OCI-M1 (cell line): Measurements from ENCODE around the gene PLA2G4E.
A peak's percentile ranks its signal among the peaks of the same experiment; 100 is the strongest.

ENCODE experiments used
- DNase-seq: peaks from one replicate; lab custom pipeline; 2025; lab: John Stamatoyannopoulos, UW

The PLA2G4E gene

GRCh38 chr15:42020713-42021273 lies at the start of gene PLA2G4E:
Gene PLA2G4E (minus strand): TSS chr15:42021042. CDS start chr15:42021030, 12 bp downstream.
- DNase-seq: no peak

DNA sequence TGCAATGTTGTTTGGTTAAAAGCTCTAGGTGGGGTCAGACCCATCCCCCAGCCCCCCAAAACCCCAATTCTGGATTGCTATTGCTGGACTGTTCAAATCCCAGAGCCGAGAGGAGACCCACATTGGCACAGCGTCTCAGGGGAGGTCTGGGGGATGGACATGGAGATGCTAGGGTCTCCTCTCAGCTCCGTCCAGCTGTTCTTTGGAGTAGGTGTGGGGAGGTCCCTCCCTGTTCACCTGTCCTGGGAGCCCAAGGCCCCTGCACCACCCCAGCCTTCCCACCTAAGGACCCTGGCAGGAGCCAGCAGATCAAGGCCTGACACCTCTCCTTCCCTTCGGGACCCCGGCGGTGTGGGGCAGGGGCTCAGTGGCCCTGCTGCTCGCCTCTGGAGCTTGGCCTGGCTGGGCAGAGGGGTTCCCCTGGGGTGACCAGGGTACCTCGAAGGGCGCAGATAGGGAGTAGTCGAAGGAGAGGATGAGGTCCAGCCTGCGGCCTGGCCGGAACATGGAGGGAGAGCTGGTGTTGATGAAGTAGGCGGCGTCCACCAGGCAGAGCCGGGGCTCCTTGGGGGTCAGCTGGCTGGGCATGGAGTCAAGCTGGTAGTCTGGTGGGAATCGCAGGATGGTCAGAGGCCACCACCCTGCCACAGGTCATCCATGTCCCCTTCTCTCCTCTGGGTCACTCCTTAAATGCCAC lies 49.6 kb upstream of the PLA2G4E start:
- DNase-seq: no peak

DNA sequence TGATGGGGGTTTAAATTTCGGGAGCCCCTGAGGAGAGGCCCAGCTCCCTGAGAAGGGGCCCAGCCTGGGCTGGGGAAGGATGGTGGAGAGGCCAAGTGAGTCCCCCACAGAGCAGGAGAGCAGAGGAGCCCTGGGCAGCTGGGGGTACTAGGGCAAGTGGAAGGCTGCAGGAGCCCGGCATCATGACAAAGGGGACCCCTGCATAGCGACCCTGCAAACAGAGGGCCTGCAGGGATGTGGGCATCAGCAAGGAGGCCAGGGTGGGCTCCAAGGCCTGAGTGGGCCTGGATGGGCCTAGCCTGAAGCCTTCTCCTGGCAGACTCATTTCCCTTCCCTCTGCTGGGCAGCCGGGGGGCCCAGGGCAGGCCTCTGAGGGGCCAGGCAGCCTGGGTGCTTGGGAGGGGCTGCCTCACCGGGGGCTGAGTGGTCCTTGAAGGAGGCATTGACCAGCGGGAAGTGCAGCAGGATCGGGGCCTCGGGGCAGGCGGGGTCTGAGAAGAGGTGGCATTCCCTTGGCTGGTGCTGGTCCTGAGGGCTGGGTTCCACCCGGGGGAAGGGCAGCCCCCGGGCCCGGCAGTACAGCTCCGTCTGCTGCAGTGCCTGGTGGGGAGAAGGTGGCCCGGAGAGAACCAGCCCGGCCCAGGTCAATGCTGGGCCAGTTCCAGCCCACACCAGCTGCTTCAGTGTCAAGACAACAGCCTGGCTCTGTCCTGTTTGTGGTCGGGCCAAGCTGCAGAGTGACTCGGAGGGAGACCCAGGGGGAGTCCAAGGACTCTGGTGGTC lies 48.8 kb upstream of the PLA2G4E start:
- DNase-seq: no peak

DNA sequence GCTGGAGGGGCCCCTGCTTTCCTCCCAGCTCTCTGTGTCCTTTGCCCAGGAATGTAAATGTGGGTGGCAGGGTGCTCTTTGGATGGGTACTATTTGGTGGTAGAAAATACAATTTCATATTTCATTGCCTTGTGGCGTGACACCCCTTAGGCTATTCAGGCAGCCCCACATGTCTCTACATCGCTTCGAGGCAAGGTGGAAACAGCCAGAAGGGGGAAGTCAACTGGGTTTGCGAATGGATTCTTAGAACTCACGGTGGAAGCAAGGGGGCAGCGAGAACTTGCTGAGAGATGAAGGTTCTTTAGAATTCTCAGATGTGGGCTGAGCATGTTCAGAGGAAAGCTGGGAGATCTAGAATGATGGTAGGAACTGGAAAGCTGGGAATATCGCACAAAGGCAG lies 48.2 kb upstream of the PLA2G4E start:
- no peak for DNase-seq

- DNase-seq: no peak
Observed at GRCh38 chr15:42068601-42069000, 47.8 kb upstream of the PLA2G4E start.

DNA sequence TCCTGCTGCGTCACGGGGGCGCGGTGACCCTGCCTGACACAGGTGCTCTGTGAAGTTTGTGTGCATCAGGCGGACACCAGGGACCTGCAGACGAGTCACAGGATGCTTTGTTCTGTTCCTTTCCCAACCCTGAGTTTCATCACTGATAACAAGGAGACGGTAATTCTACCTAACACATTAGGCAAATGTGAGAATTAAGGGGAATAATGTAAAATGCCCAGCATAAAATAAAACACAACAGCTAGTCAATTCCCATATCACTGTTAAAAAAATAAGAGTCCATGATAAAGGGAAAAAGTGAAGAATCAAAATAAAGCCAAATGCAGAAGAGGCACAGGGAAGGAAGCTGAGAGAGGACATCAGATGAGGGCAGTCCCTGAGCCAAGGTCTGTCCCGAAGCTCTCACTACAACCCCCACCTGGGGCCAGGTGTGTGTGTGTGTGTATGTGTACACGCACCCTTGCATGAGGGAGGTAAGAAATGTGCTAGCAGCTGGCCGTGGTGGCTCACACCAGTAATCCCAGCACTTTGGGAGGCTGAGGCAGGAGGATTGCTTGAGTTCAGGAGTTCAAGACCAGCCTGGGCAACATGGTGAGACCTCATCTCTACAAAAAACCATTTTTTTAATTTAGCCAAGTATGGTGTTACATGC lies 46.0 kb upstream of the PLA2G4E start:
- no peak for DNase-seq

- DNase-seq: no peak
Observed at GRCh38 chr15:42065468-42065867, 44.6 kb upstream of the PLA2G4E start.

DNA sequence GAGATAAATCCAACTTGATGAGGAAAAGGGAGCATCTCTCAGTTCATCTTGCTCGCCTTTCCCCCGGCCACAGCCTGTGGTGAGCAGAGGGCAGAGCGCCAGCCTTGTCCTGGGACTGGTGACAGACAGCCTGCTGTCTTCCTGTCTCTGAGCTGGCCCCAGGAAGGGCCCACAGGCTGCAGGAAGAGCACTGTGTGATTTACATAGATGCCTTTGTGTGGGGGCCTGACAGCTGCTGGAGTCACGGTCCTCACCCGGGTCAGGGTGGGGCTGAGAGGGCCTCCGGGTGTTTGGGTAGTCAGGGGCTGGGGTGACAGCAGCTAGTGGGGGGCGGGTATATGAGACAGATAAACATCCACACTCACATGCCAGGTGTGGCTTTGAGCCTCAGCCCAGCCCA lies 44.2 kb upstream of the PLA2G4E start:
- no peak for DNase-seq

GRCh38 chr15:42064271-42064670 lies 43.4 kb upstream of the PLA2G4E start:
- no peak for DNase-seq

DNA sequence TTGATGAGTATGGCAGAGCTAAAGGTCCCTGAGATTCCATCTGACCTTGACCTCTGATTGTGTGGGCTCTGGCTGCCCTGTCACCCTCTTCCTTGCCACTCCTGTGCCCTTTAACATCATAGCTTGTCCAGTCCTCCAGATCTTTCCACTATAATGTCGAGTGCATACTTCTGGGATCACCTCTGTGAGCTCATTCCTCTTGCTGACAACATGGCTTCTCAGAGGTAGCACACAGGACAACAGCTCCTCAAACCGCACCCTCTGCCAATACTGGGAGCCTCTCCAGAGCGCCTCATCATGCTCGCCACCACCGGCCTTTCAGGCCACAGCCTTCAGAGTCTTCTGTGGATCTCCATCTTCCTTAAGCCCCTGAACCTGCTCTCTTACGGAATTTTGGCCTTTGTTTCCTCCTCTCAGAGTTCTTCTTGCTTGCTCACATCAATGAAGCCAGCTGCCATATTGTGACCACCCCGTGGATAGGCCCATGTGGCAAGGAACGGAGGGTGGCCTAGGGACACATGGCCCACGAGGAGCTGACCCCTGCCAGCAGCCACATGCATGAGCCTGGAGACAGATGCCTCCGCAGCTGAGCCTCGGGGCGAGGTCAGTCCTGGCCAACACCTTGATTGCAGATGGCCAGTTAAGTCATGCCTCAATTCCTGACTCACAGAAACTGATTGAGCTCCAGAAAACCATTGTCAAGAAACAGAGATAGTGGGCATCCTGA lies 42.4 kb upstream of the PLA2G4E start:
- DNase-seq: no peak

DNA sequence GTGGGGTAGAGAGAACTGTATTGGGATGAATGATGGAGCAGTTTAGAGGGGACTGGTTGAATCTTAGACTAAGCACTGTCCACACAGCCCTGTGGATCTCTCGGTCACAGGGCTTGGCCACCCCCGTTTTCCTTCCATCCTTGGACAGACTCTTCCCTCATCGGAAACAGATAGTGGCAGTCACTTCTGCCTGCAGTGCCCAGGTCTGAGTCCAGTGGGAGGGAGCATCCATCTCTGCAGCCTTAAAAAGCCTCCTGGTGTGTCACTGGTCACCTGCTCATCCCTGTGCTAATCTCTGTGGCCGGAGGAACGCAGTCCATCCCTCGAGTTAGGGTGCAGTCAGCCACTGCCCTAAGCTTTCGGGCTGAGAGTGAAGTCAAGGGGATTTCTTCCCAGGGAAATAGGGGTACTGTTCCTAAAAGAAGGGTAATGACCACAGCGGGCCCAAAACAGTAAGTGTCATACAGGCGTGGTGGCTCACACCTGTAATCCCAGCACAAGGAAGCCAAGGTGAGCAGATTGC lies 41.5 kb upstream of the PLA2G4E start:
- no peak for DNase-seq

- no peak for DNase-seq
Observed at GRCh38 chr15:42060797-42061196, 40.0 kb upstream of the PLA2G4E start.

GRCh38 chr15:42060477-42060763 lies 39.6 kb upstream of the PLA2G4E start:
- no peak for DNase-seq

DNA sequence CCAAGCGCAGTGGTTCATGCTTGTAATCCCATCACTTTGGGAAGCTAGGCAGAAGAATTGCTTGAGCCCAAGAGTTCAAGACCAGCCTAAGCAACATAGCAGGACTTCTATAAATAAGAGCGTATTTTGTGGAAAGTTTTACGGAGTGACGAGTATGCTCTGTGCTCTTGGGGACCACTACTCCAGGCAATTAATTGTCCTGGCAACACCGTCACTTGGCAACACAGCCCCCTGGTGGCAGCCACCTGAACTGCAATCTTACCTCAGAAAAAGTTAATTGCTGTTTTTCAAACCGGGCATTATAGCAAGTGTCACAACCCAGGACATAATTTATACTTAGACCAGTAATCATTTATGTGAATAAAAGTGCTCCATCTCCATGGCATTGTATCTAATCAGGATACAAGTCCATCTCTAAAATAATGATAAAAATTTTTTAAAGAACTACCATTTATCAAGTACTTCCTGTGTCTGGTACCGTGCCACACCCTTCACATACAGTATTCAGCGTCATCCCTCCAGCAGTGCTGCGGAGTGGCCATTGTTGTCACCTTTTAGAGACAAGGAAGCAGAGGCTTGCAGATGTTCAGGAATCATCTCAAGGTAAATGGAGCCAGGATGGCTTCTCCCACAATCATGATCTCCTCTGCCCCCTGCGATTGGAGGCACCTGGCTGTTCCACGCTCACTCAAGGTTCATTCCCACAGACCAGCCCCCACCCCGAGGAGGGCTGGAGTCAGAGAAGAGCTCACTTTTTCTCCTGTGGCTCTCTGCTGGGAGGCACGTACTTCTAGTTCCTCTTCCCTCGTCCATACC lies 39.0 kb upstream of the PLA2G4E start:
- peak; percentile 74 for DNase-seq

DNA sequence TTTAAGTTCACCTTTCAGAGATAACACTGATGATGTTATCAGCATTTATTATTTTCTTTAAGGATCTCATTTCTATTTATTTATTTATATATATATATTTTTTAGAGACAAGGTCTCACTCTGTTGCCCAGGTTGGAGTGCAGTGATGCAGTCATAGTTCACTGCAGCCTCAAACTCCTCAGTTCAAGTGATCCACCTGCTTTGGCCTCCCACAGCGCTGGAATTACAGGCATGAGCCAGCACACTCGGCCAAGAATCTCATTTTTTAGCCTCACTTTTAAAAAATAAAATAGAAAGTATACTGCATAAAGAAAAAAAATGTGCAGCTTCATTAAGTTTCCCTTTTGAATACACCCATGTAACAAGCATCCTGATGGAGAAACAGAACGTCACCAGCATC lies 37.9 kb upstream of the PLA2G4E start:
- no peak for DNase-seq

- DNase-seq: no peak
Observed at GRCh38 chr15:42057799-42058646, 37.2 kb upstream of the PLA2G4E start.

- peak; percentile 83 for DNase-seq
Observed at GRCh38 chr15:42056934-42057798, 36.3 kb upstream of the PLA2G4E start.

DNA sequence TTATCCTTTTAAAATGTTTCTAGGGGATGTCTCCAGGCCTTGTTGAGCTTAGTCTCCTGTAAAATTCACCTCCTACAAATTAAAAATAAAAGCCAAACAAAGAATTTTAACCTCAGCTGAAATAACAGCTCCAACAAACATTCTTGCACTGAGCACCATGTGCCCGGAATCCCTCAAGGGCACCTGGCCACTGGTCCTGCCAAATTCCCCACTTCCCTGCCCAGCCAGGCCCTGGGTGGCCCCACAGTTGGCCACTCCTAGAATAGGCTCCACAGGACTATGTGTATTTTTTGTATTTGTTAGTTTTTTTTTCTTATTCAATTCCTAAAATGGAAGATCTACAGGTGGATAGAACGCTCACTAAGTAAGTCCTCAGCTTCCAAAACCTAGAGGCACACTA lies 33.1 kb upstream of the PLA2G4E start:
- no peak for DNase-seq

GRCh38 chr15:42053010-42053409 lies 32.2 kb upstream of the PLA2G4E start:
- no peak for DNase-seq
